ENCODE results near the gene SNRNP25.
A peak's percentile ranks its signal among the peaks of the same experiment; 100 is the strongest.

Gene SNRNP25

GRCh38 chr16:78444-79150 lies 25.0 kb downstream of the SNRNP25 start:
- no peak for DNase-seq

GRCh38 chr16:79151-80054 lies 25.8 kb downstream of the SNRNP25 start:
- no peak for DNase-seq

DNA sequence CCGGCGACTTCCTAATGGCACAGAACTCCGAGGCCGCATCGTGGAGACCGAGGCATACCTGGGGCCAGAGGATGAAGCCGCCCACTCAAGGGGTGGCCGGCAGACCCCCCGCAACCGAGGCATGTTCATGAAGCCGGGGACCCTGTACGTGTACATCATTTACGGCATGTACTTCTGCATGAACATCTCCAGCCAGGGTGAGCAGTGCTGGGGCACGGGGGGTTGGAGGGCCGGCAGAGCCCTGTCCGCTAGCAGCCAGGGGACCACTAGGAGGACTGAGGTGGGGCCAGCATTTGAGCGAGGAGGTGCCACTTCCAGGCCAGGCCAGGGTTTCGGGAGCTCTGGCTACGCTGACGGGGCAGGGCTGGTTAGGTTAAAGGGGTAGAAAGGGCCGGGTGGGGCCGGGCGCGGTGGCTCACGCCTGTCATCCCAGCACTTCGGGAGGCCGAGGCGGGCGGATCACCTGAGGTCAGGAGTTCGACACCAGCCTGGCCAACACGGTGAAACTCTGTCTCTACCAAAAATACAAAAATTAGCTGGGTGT lies 29.5 kb downstream of the SNRNP25 start:
- DNase-seq, result no peak

DNA sequence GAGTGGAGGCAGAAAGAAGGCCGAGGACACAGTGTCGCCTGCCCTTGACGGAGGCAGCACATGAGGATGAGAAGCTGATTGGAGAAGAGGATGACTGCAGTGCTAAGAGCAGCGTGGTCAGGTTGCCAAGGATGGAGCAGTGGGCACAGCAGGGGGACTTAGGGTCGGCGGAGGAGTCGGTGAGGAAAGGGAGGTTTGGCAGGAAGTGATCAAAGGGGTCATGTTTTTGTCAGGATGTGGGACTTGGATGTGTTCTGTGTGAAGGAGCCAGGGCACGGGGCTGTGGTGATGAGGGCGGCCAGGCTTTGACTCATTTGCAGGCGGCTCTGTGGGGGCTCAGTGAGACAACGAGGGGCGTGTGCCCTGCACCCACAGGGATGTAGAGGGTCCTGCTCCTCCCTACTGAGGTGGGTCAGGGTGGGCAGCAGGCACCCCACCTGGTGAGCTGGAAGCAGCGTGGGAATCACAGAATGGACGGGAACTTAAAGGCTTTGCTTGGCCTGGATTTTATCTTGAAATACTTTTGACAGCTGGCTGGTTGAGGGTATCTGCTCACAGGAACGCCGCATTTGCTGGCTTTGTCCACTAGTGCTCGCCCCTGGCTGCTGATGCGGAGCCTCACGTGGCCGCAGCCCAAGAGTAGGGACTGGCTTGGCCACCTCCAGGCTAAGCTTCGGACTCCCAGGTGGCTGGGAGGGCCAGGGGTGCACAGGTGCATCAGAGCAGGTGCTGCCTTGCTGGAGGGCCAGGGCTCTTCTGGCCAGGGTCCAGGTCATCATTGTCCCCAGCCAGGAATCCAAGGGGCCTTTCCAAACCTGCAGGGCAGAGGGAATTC lies 30.4 kb downstream of the SNRNP25 start:
- no peak for DNase-seq

DNA sequence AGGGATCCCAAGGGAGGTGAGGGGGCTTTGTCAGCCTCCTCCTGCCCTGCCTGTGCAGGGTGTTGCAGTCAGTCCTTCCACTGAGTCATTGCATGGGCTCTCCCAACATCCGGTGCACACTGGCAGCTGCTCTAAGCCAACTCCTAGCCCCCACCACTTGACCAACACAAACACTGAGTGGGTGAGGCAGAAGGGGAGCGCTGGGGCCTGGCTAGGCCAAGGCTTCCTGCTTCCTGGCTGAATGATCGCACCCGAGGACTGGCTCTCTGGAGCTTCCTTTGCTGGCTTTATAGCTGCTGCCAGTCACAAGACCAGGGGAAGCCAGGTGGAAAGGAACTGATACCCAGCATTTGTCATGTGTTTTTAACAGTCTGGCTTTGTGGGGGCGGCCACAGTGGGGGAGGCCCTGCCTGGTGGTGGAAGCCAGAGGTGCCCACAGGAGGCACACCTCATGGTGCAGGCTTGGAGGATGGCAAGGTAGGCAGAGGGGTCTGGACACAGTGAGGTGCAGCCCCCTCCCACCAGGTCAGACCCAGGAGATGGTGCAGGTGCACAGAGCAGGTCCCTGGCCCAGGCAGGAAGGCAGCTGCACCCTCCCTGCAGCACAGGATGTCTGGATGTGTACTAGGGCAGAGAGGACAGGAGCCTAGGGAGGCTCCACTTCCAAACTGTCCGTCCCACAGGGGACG lies 31.2 kb downstream of the SNRNP25 start:
- peak; percentile 39 for DNase-seq

- DNase-seq, result no peak
Measured at GRCh38 chr16:85407-85782, 31.8 kb downstream of the SNRNP25 start.

GRCh38 chr16:85865-86264 lies 32.2 kb downstream of the SNRNP25 start:
- no peak for DNase-seq

DNA sequence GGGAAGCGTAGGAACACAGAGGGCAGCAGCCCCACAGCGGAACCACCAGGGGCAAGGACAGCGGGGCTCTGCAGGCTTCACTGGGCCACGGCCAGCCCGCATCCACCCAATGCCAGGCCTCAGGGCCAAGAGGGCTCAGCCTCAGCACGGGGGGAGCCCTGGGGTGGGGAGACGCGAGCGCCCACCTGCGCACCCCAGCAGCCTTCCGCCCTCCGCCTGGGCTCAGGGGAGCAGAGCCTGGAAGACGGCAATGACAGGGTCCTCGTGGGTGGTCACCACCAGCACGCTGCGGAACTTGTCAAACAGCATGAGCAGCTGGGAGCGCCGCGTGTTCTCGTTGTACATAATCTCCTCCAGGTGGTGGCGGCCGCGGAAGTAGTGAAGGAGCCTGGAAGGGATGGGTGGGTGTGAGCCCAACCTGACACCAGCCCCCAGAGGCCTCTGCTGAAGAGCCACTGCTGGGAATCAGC lies 32.9 kb downstream of the SNRNP25 start:
- no peak for DNase-seq

DNA sequence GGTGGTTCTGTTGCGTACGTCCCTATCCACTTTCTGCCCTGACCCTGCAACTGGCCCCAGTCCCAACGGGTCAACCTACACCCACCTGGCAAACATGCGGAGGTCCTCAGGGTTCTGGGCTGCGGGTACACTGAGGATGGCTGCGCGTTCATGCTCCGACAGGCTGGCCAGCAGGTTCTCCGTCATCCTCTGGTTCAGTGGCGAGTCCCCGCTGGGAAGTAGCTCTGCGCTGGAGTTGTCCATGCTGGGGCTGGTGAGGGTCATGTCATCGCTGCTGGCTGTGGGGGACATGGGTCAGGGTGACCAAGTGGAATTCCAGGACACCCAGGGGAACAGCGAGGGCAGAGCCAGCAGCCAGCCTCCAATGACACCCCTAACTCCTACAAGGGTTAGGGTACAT lies 35.0 kb downstream of the SNRNP25 start:
- no peak for DNase-seq

DNA sequence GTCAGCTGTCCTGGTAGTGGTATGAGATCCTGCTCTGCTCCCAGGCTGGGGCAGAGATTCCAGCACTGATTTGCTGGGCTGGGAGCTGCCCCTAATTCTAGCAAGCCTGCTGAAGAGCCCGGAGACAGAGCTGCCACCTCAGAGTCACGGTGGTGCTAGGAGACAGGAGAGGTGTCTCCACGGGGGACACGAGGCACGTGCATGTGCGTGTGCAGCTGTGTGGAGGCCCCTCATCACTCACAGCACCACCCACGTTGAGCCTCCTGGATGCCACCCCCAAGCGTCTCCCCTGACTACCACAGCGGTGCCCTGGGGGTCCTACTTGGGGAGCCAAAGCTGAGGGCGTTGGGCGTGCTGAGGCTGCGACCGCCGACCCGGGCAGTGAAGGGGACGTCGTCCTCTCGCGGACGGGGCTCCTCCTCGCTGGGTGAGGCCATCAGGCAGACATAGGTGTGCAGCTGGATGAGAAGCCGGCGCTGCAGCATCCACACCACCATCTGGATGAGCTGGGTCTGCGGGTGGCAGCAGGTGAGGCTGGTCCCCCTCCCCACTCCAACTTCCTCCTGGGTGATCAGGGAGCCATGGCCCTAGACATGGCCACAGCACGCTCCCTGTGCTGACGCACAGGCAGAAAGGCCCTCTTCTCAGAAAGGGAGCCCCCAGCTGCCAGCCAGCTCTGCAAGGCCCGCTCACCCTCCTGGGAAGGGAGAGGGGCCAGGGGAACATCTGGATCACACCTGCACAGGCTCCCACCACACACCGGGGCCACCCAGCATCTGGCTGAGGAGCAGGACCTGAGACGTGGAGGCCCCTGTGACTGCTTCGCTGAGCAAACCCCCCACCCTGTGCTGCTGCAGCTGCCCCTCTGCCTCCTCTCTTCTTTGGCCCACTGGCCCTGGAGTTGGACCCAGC lies 36.0 kb downstream of the SNRNP25 start:
- no peak for DNase-seq

DNA sequence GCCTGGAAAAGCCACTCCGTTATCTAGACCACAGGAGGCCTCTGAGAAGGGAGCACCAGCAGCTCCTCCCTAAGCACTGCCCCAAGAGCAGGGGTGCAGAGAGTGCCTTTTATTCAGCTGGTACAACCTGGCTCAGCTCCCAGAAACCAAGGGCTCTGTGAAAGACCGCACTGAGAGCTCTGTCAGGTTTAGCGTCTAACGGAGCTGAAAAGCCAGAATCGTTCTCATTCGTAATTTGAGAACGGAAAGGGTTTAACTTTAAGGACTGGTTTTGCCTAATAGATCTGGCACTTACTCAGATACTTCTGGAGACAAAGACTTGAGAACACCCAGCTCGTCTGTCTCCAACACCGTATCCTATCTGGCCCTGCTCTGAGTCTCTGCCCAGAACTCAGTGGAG lies 37.9 kb downstream of the SNRNP25 start:
- no peak for DNase-seq

DNA sequence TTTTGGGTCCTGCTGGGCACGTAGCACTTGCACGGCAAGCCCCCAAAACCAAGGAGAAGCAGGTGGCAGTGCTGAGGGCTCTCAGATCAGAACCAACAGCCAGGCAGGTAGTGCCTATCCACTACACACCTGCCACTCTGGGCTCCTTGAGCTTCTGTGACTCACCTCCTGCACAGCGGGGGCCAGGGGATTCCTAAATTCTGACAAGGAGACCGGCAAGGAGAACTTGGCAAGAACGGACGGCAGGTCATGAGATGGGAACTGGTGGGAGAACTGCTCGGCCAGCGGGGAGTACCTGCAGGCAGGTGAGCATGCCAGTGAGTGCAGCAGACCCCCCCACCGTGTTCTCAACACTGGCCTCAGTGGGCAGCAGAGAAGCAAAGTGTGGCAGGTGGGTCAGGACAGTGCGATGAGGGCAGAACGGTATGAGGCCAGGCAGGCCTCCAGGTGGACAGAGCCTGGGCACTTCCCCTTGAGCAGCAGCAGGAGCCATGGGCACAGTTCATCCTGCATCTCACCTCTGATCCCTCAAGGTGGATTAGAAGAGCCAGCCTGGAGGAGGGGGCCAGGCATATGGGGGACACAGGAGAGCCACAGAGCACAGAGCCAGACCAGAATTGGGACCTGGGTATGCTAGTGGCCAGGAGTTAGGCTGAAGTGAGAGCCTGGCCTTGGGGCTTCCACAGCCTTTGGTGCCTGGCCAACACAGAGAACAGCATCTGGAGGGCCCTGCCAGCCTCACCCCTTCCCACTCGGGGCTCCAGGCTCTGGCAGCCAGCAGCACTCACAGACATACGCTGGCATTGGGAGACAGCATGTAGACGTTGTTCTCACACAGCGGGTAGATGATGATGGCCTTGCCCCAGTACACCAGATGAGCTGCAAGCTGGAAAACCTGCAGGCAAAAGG lies 39.1 kb downstream of the SNRNP25 start:
- no peak for DNase-seq

- no peak for DNase-seq
Measured at GRCh38 chr16:94918-95265, 41.3 kb downstream of the SNRNP25 start.

DNA sequence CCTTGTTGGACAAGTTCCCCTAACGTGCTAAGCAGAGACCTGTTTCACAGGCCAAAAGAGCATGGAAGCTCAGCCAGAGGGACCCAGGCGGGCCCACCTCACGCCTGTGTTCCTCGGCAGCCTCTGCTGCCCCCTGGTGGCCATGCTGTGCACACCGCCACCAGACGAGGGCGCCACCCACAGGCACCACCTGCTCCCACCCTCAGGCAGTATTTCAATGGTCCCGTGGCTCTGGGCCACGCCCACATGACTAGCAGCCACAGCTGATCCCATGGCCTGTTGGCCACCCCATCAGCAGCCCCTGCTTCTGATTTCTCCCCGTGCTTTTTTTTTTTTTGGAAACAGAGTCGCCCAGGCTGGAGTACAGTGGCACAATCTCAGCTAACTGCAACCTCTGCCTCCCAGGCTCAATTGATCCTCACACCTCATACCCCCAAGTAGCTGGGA lies 43.3 kb downstream of the SNRNP25 start:
- peak; percentile 92 for DNase-seq

DNA sequence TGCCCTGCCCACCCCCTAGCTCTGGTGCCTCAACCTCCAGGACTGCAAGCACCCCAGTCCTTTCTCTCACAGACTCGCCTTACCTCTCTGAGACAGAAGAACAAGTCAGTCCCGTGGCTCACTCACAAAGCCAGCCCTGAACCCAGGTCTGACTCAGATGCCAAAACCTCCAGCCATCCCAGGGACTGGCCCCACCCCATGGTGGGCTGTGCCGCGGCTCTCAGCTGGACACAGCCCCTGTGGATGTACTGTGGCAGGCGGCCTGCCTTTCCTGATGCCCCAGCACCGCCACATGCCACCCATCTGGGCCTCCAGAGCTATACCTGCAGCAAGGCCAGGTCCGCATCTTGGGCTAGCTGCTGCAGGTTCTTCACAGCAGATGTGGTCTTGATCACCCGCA lies 44.2 kb downstream of the SNRNP25 start:
- no peak for DNase-seq

GRCh38 chr16:100989-101388 lies 47.4 kb downstream of the SNRNP25 start:
- no peak for DNase-seq

DNA sequence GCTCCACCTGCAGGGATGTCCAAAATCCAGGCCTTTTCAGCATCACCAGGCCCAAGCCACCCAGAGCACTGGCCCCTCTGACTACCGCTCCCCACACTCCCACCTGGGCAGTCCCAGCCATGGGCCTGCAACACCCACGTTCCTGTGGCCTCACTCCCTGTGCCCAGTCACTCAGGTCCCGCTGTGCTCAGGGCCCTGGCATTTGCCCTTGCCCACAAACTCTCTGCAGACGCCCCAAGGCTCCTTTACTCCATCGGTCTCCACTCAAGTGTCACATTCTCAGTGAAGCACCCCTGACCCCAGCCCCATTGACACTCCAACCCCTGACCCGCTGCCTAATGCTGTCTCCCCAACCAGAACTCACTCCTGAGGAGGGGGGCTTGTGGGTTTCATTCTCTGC lies 48.0 kb downstream of the SNRNP25 start:
- DNase-seq, result no peak

DNA sequence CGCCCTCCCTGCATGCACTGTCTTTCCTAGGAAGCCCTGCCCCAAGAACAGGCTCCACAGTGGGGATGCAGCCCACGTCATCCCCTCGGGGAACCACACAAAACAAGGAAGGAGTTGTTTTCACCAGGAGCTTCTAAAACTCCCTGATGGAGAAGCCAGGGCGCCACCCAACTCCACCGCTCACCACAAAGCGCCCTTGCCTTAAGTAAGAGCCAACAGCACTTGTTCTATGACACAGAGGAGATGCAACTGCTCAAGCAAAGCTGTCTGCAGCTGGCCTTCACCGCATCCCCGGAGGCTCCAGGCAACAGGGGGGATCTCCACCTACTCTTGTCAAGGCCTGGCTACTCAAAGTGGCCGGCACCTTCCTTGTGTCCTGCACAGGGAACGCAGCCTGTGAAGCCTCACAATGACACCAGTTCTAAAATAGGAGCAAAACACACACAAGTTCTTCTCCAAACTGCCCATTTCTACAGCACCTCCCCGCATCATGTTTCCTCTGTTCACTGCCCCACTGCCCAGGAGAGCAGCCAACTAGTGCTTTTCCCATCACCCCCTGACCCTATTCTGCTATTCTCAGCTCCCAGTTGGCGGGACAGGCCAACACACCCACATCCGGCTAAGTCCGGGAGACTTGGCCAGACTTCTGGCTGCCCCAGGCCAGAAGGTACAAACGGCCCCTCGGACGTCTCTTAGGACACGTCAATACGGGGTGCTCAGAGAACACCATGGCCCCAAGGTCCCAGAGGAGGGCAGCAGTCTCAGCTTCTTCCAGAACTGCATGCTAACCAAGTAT lies 48.6 kb downstream of the SNRNP25 start:
- no peak for DNase-seq

GRCh38 chr16:104355-104754 lies 50.7 kb downstream of the SNRNP25 start:
- DNase-seq, result no peak

Data from activated T-cell treated with anti-CD3 and anti-CD28 coated beads, Interleukin-2, amount 50 U/mL, for 1 hour (primary cell).